Measurements from ENCODE around the gene IL10RA.

Gene IL10RA

DNA sequence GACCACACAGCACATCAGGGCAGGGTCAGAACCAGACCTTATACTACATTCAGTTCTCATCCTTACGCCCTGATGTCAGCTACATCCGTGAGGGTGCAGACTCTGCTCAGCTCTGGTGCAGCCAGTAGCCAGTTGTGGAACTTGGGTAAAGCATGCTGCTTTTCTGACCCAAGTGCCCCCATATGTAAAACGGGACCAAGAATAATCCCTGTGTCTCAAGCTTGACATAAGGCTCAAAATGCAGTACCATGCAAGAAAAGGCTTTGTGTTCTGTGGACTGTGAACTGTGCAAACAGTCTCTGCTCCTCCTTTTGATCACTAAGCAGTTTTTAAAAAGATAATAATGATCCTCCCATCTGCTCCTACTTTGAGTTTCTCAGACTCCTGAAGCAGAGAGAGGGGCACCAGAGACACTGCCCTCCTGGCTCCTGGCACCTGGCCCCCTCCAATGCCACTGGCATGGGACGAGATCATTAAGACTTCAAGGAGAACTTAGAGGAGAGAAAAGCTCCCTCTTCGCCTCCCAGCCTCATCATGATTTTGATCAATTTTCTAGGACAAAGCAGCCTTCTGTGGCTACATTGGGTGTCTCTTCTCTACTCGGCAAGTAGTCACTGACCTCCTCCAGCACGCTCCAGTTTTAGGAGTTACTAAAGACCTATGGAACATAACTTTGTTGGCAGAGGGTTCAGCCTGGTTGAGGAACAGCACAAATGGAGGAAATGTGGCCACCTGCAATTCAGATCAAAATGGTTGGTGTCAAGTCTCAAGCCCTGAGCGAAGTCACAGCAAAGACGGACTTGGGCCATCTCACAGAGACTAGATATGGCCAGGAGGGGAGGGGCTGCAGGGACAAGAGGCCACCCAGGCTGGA is 23.9 kb downstream of the IL10RA start:
- H3K4me3 ChIP-seq (ENCODE audit: low read length) = no peak overlapping the region
- no peak for DNase-seq (ENCODE audit: low read depth)
- TF ChIP-seq, protein P1, sequence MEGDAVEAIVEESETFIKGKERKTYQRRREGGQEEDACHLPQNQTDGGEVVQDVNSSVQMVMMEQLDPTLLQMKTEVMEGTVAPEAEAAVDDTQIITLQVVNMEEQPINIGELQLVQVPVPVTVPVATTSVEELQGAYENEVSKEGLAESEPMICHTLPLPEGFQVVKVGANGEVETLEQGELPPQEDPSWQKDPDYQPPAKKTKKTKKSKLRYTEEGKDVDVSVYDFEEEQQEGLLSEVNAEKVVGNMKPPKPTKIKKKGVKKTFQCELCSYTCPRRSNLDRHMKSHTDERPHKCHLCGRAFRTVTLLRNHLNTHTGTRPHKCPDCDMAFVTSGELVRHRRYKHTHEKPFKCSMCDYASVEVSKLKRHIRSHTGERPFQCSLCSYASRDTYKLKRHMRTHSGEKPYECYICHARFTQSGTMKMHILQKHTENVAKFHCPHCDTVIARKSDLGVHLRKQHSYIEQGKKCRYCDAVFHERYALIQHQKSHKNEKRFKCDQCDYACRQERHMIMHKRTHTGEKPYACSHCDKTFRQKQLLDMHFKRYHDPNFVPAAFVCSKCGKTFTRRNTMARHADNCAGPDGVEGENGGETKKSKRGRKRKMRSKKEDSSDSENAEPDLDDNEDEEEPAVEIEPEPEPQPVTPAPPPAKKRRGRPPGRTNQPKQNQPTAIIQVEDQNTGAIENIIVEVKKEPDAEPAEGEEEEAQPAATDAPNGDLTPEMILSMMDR (conservative IDR thresholded peaks at IDR 0.05; ENCODE audit: low read length) = no peak

DNA sequence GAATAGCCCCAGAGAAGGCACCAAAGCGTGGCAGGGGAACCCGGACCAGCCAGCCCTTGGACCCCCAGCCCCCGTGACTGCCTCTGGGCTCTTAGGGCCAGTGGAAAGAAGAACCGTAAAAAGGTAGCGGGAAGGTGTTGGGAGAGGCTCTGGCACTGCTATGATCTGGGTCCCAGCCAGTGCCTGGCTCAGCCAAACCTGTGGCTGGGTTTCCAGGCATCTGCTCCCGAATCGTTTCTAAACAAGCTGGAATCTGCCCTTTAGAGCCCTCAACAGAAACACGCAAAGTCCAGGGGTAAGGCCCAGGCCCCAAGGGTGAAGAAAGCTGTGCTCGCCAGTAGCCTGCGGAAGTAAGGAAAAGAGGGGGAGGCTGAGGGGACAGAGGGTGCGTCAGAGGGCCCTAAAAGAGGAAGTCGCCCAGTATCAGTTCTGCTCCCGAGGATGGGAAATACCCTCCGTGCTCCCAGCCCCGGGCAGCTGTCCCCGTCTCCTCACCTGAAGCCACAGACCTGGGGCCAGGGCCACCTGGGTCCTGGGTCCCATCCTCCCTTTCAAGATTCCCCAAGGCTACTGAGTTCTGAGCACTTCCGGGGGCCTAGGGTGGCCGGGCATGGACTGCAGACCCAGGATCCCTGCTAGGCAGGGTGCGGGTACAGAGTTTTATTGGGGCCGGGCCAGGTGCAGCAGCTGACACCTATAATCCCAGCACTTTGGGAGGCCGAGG is 24.7 kb downstream of the IL10RA start:
- DNase-seq (ENCODE audit: low read depth) = no peak
- TF ChIP-seq, protein P1 (conservative IDR thresholded peaks at IDR 0.05; ENCODE audit: low read length) = no peak
- H3K4me3 ChIP-seq (ENCODE audit: low read length) = no peak overlapping the region

DNA sequence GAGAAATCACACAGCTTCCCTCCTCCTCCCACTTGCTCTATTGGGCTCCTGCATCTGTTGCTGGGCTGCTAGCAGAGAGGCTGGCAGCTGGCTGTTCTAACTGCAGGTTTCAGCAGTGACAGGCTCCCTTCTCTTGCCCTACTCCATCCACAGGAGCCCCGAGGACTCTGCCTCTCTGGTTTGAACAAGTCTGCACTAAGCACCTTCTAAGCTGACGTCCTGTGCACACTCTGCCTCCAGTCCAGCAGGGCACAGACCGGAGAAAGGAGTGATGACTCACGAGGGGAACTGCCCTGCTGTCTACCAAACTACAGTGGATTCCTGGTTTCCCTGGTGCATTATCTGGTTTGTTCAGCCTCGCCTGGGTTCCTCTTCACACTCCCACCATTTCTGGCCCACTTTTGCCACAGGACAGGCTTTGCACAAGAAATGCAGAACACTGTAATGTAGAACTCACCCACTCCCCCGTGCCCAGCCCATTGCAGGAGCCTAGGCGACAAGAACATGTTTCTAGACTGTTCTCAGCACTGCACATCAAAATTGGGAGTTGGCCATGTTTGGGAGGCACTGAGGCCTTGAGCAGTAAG is 26.0 kb downstream of the IL10RA start:
- TF ChIP-seq, protein P1 (conservative IDR thresholded peaks at IDR 0.05; ENCODE audit: low read length) = no peak
- no peak for DNase-seq (ENCODE audit: low read depth)
- H3K4me3 ChIP-seq (ENCODE audit: low read length) = no peak overlapping the region

DNA sequence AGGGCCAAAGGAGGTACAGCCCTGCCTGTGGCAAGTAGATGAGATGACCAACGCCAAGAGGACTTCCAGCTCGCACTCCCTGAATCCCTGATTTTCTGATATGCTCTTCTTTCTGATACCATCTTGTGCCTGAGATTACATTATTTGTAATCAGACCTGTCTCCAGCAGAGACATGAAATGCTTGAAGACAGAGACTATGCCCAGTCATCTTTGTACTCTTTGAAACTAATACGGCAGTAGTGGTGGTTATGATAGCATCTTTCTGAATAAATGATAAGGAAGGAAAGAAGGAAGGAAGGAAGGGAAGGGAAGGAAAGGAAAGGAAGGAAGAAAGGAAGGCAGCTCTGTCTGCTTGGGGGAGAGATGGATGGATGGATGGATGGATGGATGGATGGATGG is 27.8 kb downstream of the IL10RA start:
- DNase-seq (ENCODE audit: low read depth) = no peak
- H3K4me3 ChIP-seq (ENCODE audit: low read length) = no peak overlapping the region
- TF ChIP-seq, protein P1 (conservative IDR thresholded peaks at IDR 0.05; ENCODE audit: low read length) = no peak

DNA sequence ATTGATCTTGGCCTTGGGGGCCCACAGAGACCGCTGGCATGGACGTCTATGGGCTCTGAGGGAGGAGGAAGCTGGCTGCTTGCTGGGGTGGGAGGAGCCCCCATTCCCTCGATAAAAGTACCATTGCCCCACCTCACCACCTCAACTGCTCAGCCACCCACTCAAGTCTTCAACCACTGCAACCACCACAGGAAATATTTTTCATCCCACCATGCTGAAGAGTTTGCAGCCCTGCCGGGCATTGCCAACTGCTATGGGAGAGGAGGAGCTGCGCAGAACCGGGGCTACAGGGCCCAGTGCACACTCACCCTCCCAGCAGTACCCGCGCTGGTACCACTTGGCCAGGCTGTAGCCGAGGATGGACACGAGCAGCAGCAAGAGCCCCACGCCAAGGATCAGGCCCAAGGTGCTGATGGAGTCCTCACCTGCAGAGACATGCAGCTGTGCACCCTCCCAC is 29.2 kb downstream of the IL10RA start:
- TF ChIP-seq, protein P1 (conservative IDR thresholded peaks at IDR 0.05; ENCODE audit: low read length) = no peak
- DNase-seq (ENCODE audit: low read depth) = no peak
- H3K4me3 ChIP-seq (ENCODE audit: low read length) = no peak overlapping the region

DNA sequence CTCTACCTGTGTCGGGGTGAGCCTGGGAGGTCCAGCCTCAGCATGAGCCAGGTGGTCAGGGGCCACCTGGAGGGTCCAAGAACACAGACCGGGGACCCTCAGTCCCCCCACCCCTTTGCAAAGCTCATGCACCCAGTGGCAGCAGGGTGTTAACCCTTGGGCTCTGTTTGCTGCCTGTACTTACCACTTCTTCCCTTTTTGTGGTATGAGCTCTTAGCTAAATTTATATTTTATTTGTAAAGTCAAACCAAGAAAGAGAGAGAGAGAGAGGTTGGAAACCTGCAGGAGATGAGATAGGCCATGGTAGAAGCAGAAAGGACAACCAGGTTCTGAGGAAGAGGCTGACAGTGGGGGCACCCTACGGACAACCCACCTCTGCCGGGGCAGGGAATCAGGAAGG is 29.9 kb downstream of the IL10RA start:
- TF ChIP-seq, protein P1 (conservative IDR thresholded peaks at IDR 0.05; ENCODE audit: low read length) = no peak
- no peak for DNase-seq (ENCODE audit: low read depth)
- H3K4me3 ChIP-seq (ENCODE audit: low read length) = no peak overlapping the region

Data from AG10803 (cell line).